Skeletal muscle satellite cell (primary cell): Measurements from ENCODE around the gene IP6K3. TPM values are rescaled to one million over a fixed set of nuclear protein-coding genes. Genes with fewer than 3 reads are reported as not detected.

Source experiments
- small RNA-seq: library from RNA; depleted of rRNA; stranded (forward); fragments of <200 nt; gene quantifications from one replicate; pipeline ENCODE3, GENCODE V24; 2012

The IP6K3 gene

Small RNA genes lying within 50 kb of the gene (small RNA-seq; reads per million reads assigned to genes)
- not detected for gene MIR3934
